Kidney (tissue), 14 donors: Measurements from ENCODE around the gene SLC2A8. TPM values are rescaled to one million over a fixed set of nuclear protein-coding genes. Genes with fewer than 3 reads are reported as not detected.

Experiments used
- DNase-seq, 5 donors: peaks; one replicate each; pipeline ENCODE4 v3.0.0-alpha.2; 2013 to 2020
- FAIRE-seq: peaks from 2 replicates; lab custom pipeline; 2012; peaks lifted over from hg19 to GRCh38; lab: Jason Lieb, UNC
- H3K27ac ChIP-seq, 2 donors: one replicate each; pipeline ENCODE4 v1.7.0; 2013; ENCODE audit warnings: low read depth in 2 of 2, low read length in 2 of 2, inconsistent platforms in 1 of 2
- H3K27me3 ChIP-seq: one replicate; pipeline ENCODE4 v1.7.1; 2013; ENCODE audit warnings: low read length, inconsistent platforms; ENCODE audit not compliant: control insufficient read depth, insufficient read depth
- H3K36me3 ChIP-seq, 3 donors: one replicate each; pipeline versions ENCODE4 v1.7.0 to v1.7.1; 2013; ENCODE audit warnings: low read length in 3 of 3, control low read depth in 1 of 3, inconsistent platforms in 1 of 3; ENCODE audit not compliant: insufficient read depth in 3 of 3, control insufficient read depth in 2 of 3
- H3K4me1 ChIP-seq, 3 donors: one replicate each; pipeline versions ENCODE4 v1.7.0 to v1.7.1; 2013; ENCODE audit warnings: low read length in 3 of 3, inconsistent platforms in 1 of 3, low read depth in 1 of 3; ENCODE audit not compliant: control insufficient read depth in 2 of 3, insufficient read depth in 2 of 3
- H3K4me3 ChIP-seq, 3 donors: one replicate each; pipeline versions ENCODE4 v1.7.0 to v1.8.1; 2013; ENCODE audit warnings: low read length in 3 of 3, control low read depth in 1 of 3, inconsistent platforms in 1 of 3
- H3K9ac ChIP-seq, 3 donors: one replicate each; pipeline versions ENCODE4 v1.7.0 to v1.7.1; 2013; ENCODE audit warnings: low read length in 3 of 3, control low read depth in 1 of 3, inconsistent platforms in 1 of 3
- H3K9me3 ChIP-seq, 3 donors: one replicate each; pipeline versions ENCODE4 v1.7.0 to v1.7.1; 2013; ENCODE audit warnings: low read length in 3 of 3, control low read depth in 1 of 3, inconsistent platforms in 1 of 3; ENCODE audit not compliant: control insufficient read depth in 2 of 3, insufficient read depth in 1 of 3
- intact Hi-C: fragments of 100-400 bp; cut with DNase I; formaldehyde crosslinking; loops from one replicate; pipeline ENCODE4 v1.11.1; 2022
- polyA plus RNA-seq: library from polyadenylated mRNA; stranded (reverse); fragments of 350-450 nt; fragmentation: Illumina TruSeq; extraction: RNeasy Lipid Tissue Mini Kit (QIAGEN cat#74804); gene quantifications from one replicate; pipeline ENCODE4 v1.2.3, GENCODE V29; 2014; ENCODE audit warnings: low read depth, low replicate concordance; ENCODE audit not compliant: insufficient read depth
- total RNA-seq: library from RNA; stranded (reverse); fragmentation: NEBNext Ultra II Directional; extraction: Animal tissue kit (Norgen Biotek cat#: 25700); gene quantifications from one replicate; pipeline ENCODE4 v1.2.1, GENCODE V29; 2021
- TF ChIP-seq, protein P1 (sequence below): IDR thresholded peaks from 3 replicates; pipeline ENCODE4 v1.5.1; 2012; ENCODE audit warnings: mild to moderate bottlenecking, moderate library complexity, borderline replicate concordance; ENCODE audit not compliant: insufficient read depth; ENCODE audit errors: extremely low read depth
- donor health status: control.
- donor health status: control.
- donor health status: control.
- donor health status: control.
- donor health status: control.
- donor health status: DM: yes; HTN: yes; CAD: no.
- donor health status: Normal renal cell carcinoma (clear cell type).

Gene SLC2A8
- total and polyA plus RNA-seq, 2 donors from 2014 or later: 15.3 to 22.0 TPM

DNA sequence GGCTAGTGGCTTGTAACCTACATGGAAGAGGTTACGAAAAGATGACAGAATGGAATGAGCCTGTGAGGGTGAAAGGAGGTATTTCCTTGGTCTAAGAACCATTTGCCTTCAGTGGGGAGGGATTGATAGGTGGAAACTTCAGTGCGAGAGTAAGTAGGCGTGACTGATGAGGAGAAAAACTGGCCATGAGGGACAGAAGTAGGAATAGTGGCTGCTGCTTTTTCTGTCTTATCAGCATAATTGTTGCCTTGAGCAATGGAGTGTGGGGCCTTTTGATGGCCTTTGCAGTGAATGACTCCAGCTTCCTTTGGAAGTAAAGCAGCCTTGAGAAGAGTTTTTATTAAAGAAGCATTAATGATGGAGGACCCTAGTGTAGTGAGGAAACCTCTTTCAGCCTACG, 18.2 kb downstream of the SLC2A8 start:
- FAIRE-seq: no peak
- Histone ChIP-seq H3K9me3 (no peaks in the 10 kb centered on the region), H3K27ac (no peak overlapping the region), H3K27me3 (no peaks in the 10 kb centered on the region), H3K4me3 (no peak overlapping the region), H3K4me1 (peaks cover 0 to 2% (median 0%) of the 10 kb centered on the region in 3 donors), H3K9ac (no peak overlapping the region), H3K36me3 (no peaks in the 10 kb centered on the region)
- TF ChIP-seq, protein P1, sequence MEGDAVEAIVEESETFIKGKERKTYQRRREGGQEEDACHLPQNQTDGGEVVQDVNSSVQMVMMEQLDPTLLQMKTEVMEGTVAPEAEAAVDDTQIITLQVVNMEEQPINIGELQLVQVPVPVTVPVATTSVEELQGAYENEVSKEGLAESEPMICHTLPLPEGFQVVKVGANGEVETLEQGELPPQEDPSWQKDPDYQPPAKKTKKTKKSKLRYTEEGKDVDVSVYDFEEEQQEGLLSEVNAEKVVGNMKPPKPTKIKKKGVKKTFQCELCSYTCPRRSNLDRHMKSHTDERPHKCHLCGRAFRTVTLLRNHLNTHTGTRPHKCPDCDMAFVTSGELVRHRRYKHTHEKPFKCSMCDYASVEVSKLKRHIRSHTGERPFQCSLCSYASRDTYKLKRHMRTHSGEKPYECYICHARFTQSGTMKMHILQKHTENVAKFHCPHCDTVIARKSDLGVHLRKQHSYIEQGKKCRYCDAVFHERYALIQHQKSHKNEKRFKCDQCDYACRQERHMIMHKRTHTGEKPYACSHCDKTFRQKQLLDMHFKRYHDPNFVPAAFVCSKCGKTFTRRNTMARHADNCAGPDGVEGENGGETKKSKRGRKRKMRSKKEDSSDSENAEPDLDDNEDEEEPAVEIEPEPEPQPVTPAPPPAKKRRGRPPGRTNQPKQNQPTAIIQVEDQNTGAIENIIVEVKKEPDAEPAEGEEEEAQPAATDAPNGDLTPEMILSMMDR: no peak
- intact Hi-C loops: no loop called here
- DNase-seq: no peak

DNA sequence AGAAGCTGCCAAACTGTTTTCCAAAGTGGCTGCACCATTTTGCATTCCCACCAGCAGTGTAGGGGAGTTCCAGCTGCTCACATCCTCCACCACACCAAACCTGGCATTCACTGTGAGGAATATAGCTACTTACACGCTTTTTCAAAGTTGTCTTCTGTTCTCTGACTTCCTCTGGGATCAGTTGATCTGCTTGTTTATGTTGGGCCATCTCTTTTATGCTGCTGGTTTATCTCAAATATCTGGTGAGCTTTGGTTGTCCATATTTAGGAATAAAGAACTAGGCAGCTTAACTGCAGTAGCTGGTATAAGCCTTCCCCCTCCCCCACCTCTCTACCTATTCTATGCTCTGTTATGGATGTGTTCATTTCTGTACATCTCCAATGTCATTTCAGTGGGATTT, 18.7 kb downstream of the SLC2A8 start:
- DNase-seq: no peak
- FAIRE-seq: no peak

GRCh38 chr9:127417131-127418036, 20.4 kb downstream of the SLC2A8 start:
- no peak overlapping the region for H3K27ac ChIP-seq
- H3K9me3 ChIP-seq: no peaks in the 10 kb centered on the region
- FAIRE-seq: no peak
- no peak overlapping the region for H3K4me3 ChIP-seq
- TF ChIP-seq, protein P1: no peak
- peaks cover 0 to 4% (median 2%) of the 10 kb centered on the region in 3 donors for H3K4me1 ChIP-seq
- H3K9ac ChIP-seq: no peak overlapping the region
- H3K36me3 ChIP-seq: no peaks in the 10 kb centered on the region
- intact Hi-C loops: no loop called here
- DNase-seq: no peak
- no peaks in the 10 kb centered on the region for H3K27me3 ChIP-seq

More for the DNA sequence above, 18.7 kb downstream of the SLC2A8 start:
- peaks cover 0 to 2% (median 0%) of the 10 kb centered on the region in 3 donors for H3K4me1 ChIP-seq
- TF ChIP-seq, protein P1: no peak
- intact Hi-C loops: no loop called here
- no peak overlapping the region for H3K4me3 ChIP-seq
- no peaks in the 10 kb centered on the region for H3K9me3 ChIP-seq
- no peak overlapping the region for H3K9ac ChIP-seq
- no peaks in the 10 kb centered on the region for H3K36me3 ChIP-seq
- H3K27me3 ChIP-seq: no peaks in the 10 kb centered on the region
- H3K27ac ChIP-seq: no peak overlapping the region
